Peyer's patch (tissue), 4 donors: ENCODE measurements around the gene AGAP1.

Experiments used
- CTCF ChIP-seq, 6 experiments: fragments of 450-650 bp in 4 of 6; fragments of 200-600 bp in 2 of 6; sonication (generic) in 1 of 6; IDR thresholded peaks; one replicate each; pipeline ENCODE4 v1.5.1; 2017 to 2019; ENCODE audit warnings: antibody characterized with exemption in 6 of 6, mild to moderate bottlenecking in 3 of 6, moderate library complexity in 1 of 6
- POLR2A ChIP-seq, 2 donors: fragments of 450-650 bp; IDR thresholded peaks; one replicate each; pipeline ENCODE4 v1.5.1; 2017; ENCODE audit warnings: antibody characterized with exemption in 2 of 2, mild to moderate bottlenecking in 2 of 2, moderate library complexity in 2 of 2

- TF ChIP-seq CTCF (IDR thresholded peaks at IDR 0.05), result no peak
- no peak for TF ChIP-seq POLR2A (IDR thresholded peaks at IDR 0.05)
These were observed 164.7 kb downstream of the AGAP1 start for GRCh38 chr2:235658351-235659174.
